ENCODE measurements around the gene CUX1. TPM values are rescaled to one million over a fixed set of nuclear protein-coding genes. Genes with fewer than 3 reads are reported as not detected.
"Not testable (repeated sequence)": the region's sequence is repeated elsewhere in the genome, so short reads cannot be mapped to it uniquely, and the experiment has no call there.

Gene CUX1
- total RNA-seq, 1 donor from 2014 or later, result 97.4 TPM

- DNase-seq (no peak), ATAC-seq (ENCODE audit: poor library complexity) (no peak)
- intact Hi-C loops (cut with DNase I), result no loop called here
Measured at GRCh38 chr7:102138676-102139075, 321.2 kb downstream of the CUX1 start.

- ATAC-seq (ENCODE audit: poor library complexity) (no peak), DNase-seq (no peak)
- intact Hi-C loops (cut with DNase I), result loop anchor here (10.0 kb wide), 1 partner anchor 316 kb away; no protein-coding TSS in a partner anchor
Measured at GRCh38 chr7:102140952-102141370, 323.5 kb downstream of the CUX1 start.

GRCh38 chr7:102142433-102142832, 325.0 kb downstream of the CUX1 start:
- DNase-seq; ATAC-seq (ENCODE audit: poor library complexity): not testable (repeated sequence)
- intact Hi-C loops (cut with DNase I), result loop anchor here (10.0 kb wide), 1 partner anchor 318 kb away; no protein-coding TSS in a partner anchor

GRCh38 chr7:102146122-102146521, 328.7 kb downstream of the CUX1 start:
- intact Hi-C loops (cut with DNase I), result loop anchor here (10.0 kb wide), 1 partner anchor 321 kb away; no protein-coding TSS in a partner anchor
- peak; percentile 72 for DNase-seq
- peak; percentile 92 for ATAC-seq (ENCODE audit: poor library complexity)

GRCh38 chr7:102147008-102147407, 329.6 kb downstream of the CUX1 start:
- ATAC-seq (ENCODE audit: poor library complexity) (peak; percentile 93), DNase-seq (peak; percentile 75)
- intact Hi-C loops (cut with DNase I), result loop anchor here (10.0 kb wide), 1 partner anchor 322 kb away; no protein-coding TSS in a partner anchor

DNA sequence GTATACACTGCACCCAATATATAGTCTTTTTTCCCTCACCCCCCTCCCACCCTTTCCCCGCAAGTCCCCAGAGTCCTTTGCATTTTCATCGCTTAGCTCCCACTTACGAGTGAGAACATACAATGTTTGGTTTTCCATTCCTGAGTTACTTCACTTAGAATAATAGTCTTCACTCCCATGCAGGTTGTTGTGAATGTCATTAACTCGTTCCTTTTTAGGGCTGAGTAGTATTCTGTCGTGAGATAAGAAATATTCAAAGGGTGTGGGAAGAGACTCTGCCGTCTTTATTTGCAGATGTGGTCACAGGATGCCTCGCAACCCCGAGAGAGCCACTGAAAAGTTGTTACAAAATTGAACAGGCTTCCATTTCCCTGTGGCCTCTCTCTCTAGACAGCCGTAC, 331.4 kb downstream of the CUX1 start:
- DNase-seq (no peak), ATAC-seq (ENCODE audit: poor library complexity) (no peak)
- intact Hi-C loops (cut with DNase I), result loop anchor here (10.0 kb wide), 1 partner anchor 324 kb away; no protein-coding TSS in a partner anchor

DNA sequence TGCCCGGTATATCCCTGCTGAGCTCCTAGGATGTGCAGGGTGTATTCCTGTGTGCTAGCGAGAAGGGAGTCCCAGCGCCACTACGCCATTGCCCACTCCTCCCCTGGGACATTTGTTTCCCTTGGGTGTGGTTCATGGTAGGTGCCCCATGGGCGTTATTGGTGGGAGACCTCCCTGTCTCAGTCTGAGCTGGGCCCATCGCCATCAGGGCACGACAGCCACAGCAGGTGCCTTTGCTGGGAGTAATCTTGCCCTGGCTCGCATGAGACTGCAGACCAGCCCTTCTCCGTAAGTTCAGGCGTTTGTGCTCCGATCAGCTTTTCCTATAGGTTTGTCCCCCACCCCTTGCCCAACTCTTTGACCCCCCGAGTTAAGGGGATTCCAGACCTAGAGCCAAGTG, 332.0 kb downstream of the CUX1 start:
- DNase-seq (no peak), ATAC-seq (ENCODE audit: poor library complexity) (no peak)
- intact Hi-C loops (cut with DNase I), result loop anchor here (10.0 kb wide), 1 partner anchor 325 kb away; no protein-coding TSS in a partner anchor

DNA sequence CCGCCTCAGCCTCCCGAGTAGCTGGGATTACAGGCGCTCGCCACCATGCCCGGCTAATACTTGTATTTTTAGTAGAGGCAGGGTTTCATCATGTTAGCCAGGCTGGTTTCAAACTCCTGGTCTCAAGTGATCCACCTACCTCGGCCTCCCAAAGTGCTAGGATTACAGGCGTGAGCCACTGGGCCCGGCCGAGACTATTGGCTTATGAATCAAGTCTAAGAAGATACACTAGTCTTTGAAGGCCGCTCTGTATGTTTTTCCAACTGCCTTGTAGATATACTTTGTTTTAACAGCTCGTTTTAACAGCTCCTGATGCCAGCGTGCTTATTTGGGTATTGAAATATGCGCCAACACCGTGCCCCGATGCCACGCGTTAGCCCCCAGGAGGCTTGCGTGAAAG, 332.8 kb downstream of the CUX1 start:
- intact Hi-C loops (cut with DNase I), result loop anchor here (5.0 kb wide), 1 partner anchor 52 kb away; no protein-coding TSS in a partner anchor
- DNase-seq (no peak), ATAC-seq (ENCODE audit: poor library complexity) (no peak)

DNA sequence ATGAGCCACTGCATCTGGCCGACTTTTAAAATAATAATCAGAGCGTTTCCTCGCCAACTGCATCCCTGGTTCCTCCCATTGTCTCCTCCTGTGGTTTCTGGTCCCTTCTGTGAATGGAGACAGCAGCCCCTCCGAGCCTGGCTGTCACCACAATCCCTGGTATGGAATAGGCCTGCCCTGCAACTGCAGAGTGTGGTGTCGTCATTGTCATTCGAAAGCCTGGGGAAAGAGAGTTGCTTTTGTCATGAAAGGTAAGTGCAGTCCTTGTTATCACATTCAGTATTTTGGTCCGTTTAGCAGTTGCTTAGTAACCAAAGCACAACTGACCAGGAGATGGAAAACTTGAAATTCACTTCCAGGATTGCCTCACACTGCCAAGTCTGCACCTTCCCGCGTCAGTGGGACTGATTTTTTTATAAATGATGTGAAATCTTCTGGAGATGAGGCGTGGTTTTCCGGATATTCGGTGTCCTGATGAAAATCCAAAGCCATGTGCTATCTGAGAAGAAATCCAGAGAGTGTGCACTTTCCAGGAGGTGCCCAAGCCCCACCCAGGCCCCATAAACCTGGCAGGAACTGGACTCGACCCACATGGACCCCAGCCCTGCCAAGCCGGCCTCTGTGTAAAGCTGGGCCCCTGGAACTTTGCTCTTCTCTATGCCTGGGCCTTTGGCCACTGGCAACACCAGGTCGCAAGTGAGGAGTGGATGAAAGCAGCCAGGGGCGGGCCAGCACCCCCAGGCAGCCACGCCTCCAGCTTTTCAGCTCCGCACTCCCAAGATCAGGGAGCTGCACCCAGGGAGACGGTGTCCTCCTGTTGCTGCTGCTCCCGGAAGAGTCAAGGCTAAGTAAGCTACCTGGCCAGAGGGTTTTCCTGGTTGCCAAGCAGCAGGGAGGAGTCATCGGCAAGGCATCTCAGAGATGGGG, 335.5 kb downstream of the CUX1 start:
- DNase-seq (peak; percentile 50), ATAC-seq (ENCODE audit: poor library complexity) (peak; percentile 92)
- intact Hi-C loops (cut with DNase I), result loop anchor here (5.0 kb wide), 1 partner anchor 49 kb away; no protein-coding TSS in a partner anchor

DNA sequence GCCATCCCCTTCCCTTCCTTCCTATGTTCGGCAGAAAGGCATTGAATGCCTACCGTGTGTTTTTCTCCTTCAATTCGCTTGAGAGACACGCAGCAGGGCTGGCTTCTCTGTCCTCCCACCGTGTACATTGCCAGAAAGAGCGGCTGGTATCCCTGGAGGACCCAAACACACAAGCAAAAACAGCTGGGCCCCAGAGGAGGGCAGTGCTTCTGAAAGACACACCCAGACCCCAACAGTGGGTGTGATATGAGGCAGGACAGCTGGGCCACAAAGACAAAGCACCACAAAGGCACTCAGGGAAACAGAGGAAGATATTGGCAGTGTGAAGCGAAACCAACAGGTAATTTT, 336.1 kb downstream of the CUX1 start:
- DNase-seq (no peak), ATAC-seq (ENCODE audit: poor library complexity) (peak; percentile 48)
- intact Hi-C loops (cut with DNase I), result loop anchor here (5.0 kb wide), 1 partner anchor 49 kb away; no protein-coding TSS in a partner anchor

DNA sequence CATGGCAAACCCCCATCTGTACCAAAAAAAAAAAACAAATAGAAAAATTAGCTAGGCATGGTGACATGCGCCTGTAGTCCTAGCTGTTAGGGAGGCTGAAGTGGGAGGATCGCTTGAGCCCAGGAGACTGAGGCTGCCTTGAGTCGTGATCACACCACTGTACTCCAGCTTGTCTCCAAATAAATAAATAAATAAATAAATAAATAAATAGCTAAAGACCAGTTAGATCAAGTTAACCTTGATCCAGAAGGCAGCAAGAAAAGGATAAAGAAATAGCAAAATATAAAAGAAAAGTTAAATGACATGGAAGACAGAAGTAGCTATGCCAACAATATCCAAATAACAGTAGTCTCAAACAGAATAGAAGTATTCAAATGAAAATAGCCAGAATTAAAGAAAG, 337.0 kb downstream of the CUX1 start:
- ATAC-seq (ENCODE audit: poor library complexity) (no peak), DNase-seq (no peak)
- intact Hi-C loops (cut with DNase I), result loop anchor here (5.0 kb wide), 1 partner anchor 48 kb away; no protein-coding TSS in a partner anchor

- ATAC-seq (ENCODE audit: poor library complexity) (no peak), DNase-seq (no peak)
- intact Hi-C loops (cut with DNase I), result no loop called here
Measured at GRCh38 chr7:102155821-102156441, 338.5 kb downstream of the CUX1 start.

- no peak for DNase-seq
- intact Hi-C loops (cut with DNase I), result no loop called here
- ATAC-seq (ENCODE audit: poor library complexity), result no peak
Measured at GRCh38 chr7:102156867-102157266, 339.4 kb downstream of the CUX1 start.

DNA sequence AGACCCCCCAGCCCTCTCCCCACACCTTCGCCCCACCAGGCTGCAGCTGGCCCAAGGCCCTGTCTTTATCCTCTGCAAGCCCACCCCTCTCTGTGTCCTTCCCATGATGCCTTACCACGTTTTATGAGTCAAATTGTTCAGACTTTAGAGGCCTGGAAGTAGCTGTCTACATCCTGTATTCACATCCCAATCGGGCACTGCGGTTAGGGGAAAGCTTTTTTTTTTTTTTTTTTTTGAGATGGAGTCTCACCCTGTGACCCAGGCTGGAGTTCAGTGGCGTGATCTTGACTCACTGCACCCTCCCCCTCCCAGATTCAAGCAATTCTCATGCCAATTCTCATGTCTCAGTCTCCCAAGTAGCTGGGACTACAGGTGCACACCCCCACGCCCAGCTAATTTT, 347.7 kb downstream of the CUX1 start:
- intact Hi-C loops (cut with DNase I), result no loop called here

DNA sequence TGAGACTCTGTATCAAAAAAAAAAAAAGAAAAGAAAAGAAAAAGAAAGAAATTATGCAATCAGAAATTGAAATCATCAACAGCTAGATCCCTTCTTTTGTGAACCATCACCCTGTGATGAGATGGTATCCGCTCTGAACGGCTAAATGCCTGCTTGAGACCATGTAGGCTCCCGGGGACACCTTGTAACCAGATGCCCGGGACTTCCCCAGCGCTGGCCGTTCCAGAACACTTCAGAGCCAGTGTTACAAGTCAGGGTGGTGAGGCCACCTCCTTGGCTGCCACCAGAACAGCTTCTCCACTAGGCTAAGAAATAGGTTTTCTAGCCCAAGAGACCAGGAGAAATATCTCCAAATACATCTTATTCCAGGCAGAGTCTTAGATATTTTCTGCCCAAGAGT, 349.8 kb downstream of the CUX1 start:
- DNase-seq, result no peak
- no peak for ATAC-seq (ENCODE audit: poor library complexity)
- intact Hi-C loops (cut with DNase I), result no loop called here

More for the DNA sequence above, 347.7 kb downstream of the CUX1 start:
- no peak for ATAC-seq (ENCODE audit: poor library complexity)
- DNase-seq, result no peak

- intact Hi-C loops (cut with DNase I), result no loop called here
- no peak for DNase-seq
- no peak for ATAC-seq (ENCODE audit: poor library complexity)
Measured at GRCh38 chr7:102169651-102170392, 352.4 kb downstream of the CUX1 start.

GRCh38 chr7:102170393-102170970, 353.1 kb downstream of the CUX1 start:
- ATAC-seq (ENCODE audit: poor library complexity) (peak; percentile 37), DNase-seq (no peak)
- intact Hi-C loops (cut with DNase I), result no loop called here

DNA sequence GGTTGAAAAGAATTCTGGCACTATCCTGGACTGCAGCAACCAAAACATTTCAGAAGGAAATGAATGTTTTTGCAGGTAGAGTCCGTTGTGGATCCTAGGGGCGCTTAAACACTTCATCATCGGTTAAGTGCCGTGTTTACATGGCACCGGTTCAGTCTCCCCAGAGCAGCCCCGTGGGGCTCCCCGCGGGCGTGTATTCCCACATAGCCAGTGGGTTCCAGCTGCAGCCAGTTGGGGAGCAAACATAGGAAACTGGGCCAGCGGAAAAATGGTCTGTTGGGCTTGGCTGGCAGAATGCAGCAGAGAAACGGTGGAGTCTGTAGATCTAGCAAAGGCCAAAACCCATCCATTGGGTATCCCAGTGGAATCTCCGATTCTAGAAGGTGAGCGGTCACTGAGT, 356.2 kb downstream of the CUX1 start:
- intact Hi-C loops (cut with DNase I), result no loop called here
- no peak for ATAC-seq (ENCODE audit: poor library complexity)
- no peak for DNase-seq
